ENCODE measurements around the gene NOX1.

The NOX1 gene

GRCh38 chrX:100874325-100874724, at the start of gene NOX1:
NOX1 (minus strand) TSS chrX:100874359; CDS start chrX:100874139, 220 bp downstream.
- no peak for DNase-seq (ENCODE audit: low spot score)

- DNase-seq (ENCODE audit: low spot score), result no peak
Observed at GRCh38 chrX:100915562-100915961, 41.4 kb upstream of the NOX1 start.

- DNase-seq (ENCODE audit: low spot score), result no peak
Observed at GRCh38 chrX:100913111-100913510, 39.0 kb upstream of the NOX1 start.

GRCh38 chrX:100911731-100912130, 37.6 kb upstream of the NOX1 start:
- DNase-seq (ENCODE audit: low spot score), result no peak

GRCh38 chrX:100905620-100906019, 31.5 kb upstream of the NOX1 start:
- DNase-seq (ENCODE audit: low spot score), result no peak

GRCh38 chrX:100904433-100904832, 30.3 kb upstream of the NOX1 start:
- no peak for DNase-seq (ENCODE audit: low spot score)

GRCh38 chrX:100895365-100896075, 21.4 kb upstream of the NOX1 start:
- peak; percentile 40 for DNase-seq (ENCODE audit: low spot score)

GRCh38 chrX:100883654-100884053, 9.5 kb upstream of the NOX1 start:
- no peak for DNase-seq (ENCODE audit: low spot score)

- DNase-seq (ENCODE audit: low spot score), result no peak
Observed at GRCh38 chrX:100880368-100880767, 6.2 kb upstream of the NOX1 start.

- DNase-seq (ENCODE audit: low spot score), result no peak
Observed at GRCh38 chrX:100871594-100872560, 2.3 kb downstream of the NOX1 start.

GRCh38 chrX:100870527-100870926, 3.6 kb downstream of the NOX1 start:
- no peak for DNase-seq (ENCODE audit: low spot score)

GRCh38 chrX:100868273-100868672, 5.9 kb downstream of the NOX1 start:
- DNase-seq (ENCODE audit: low spot score), result no peak

GRCh38 chrX:100864657-100865391, 9.3 kb downstream of the NOX1 start:
- DNase-seq (ENCODE audit: low spot score), result no peak

- no peak for DNase-seq (ENCODE audit: low spot score)
Observed at GRCh38 chrX:100863326-100863864, 10.8 kb downstream of the NOX1 start.

GRCh38 chrX:100852810-100853209, 21.3 kb downstream of the NOX1 start:
- DNase-seq (ENCODE audit: low spot score), result no peak

GRCh38 chrX:100850317-100850716, 23.8 kb downstream of the NOX1 start:
- DNase-seq (ENCODE audit: low spot score), result no peak

GRCh38 chrX:100831219-100831946, 42.8 kb downstream of the NOX1 start:
- DNase-seq (ENCODE audit: low spot score), result no peak

GRCh38 chrX:100830547-100830946, 43.6 kb downstream of the NOX1 start:
- no peak for DNase-seq (ENCODE audit: low spot score)

GRCh38 chrX:100830143-100830542, 44.0 kb downstream of the NOX1 start:
- DNase-seq (ENCODE audit: low spot score), result peak; percentile 4

GRCh38 chrX:100829730-100830129, 44.4 kb downstream of the NOX1 start:
- peak; percentile 76 for DNase-seq (ENCODE audit: low spot score)

All from activated CD4-positive, alpha-beta T cell treated with anti-CD3 and anti-CD28 coated beads, Interleukin-2, Interleukin-4, amounts not matched to agents 100 ng/mL and 50 ng/mL, durations not matched to agents 16 hours and 8 hours (primary cell).